Sigmoid colon (tissue), 4 donors: Measurements from ENCODE around the gene TBC1D23.

Experiments used
- POLR2AphosphoS5 ChIP-seq, 4 donors: sonication (generic); formaldehyde crosslinking; IDR thresholded peaks; one replicate each; pipeline ENCODE4 v1.6.1; 2017; ENCODE audit warnings: antibody characterized with exemption in 4 of 4
- TF ChIP-seq, protein P1 (sequence below), 4 experiments: fragments of 450-650 bp in 3 of 4; fragments of 200-600 bp in 1 of 4; IDR thresholded peaks; one replicate each; pipeline ENCODE4 v1.5.1; 2016 to 2019; ENCODE audit warnings: antibody characterized with exemption in 4 of 4, mild to moderate bottlenecking in 3 of 4, moderate library complexity in 2 of 4

DNA sequence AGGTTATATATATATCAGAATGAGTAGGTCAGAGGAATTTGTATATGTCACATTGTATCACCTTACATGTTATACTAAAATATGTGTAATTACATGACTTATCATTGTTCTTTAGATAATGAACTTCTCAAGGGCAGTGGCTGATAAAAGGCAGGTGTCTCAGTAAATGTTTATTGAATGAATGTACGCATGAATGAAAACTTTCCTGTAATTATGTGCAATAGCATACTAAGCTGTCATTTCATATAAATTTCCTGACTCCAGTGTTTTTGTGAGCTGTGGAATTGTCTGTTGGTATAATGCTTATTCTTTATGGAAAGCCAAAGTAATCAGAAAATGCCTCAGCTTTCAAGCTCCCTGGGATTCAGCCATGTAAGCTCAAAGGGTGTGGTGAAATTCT, 4.2 kb downstream of the TBC1D23 start:
- TF ChIP-seq, protein P1, sequence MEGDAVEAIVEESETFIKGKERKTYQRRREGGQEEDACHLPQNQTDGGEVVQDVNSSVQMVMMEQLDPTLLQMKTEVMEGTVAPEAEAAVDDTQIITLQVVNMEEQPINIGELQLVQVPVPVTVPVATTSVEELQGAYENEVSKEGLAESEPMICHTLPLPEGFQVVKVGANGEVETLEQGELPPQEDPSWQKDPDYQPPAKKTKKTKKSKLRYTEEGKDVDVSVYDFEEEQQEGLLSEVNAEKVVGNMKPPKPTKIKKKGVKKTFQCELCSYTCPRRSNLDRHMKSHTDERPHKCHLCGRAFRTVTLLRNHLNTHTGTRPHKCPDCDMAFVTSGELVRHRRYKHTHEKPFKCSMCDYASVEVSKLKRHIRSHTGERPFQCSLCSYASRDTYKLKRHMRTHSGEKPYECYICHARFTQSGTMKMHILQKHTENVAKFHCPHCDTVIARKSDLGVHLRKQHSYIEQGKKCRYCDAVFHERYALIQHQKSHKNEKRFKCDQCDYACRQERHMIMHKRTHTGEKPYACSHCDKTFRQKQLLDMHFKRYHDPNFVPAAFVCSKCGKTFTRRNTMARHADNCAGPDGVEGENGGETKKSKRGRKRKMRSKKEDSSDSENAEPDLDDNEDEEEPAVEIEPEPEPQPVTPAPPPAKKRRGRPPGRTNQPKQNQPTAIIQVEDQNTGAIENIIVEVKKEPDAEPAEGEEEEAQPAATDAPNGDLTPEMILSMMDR (IDR thresholded peaks at IDR 0.05), result no peak
- no peak for TF ChIP-seq POLR2AphosphoS5 (IDR thresholded peaks at IDR 0.05)
